ENCODE measurements around the gene SCMH1.

DNA sequence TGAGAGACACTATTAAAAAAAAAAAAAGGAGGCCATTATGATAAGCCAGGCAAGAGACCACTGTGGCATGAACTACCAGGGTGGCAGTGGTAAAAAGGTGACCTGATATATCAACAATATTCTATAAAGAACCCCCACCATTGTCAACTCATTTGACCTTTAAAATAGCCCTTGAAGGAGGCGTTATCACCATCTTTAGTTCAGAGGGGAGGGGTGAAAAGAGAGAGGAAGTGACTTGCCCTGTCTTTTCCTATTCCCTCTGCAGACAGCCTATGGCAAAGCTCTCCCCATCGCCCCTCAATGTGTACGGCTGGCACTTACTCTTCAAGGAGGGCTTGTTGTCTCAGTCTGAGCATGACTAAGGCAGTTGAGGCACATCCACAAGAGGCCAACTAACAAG is 208.8 kb downstream of the SCMH1 start:
- TF ChIP-seq, protein P1, sequence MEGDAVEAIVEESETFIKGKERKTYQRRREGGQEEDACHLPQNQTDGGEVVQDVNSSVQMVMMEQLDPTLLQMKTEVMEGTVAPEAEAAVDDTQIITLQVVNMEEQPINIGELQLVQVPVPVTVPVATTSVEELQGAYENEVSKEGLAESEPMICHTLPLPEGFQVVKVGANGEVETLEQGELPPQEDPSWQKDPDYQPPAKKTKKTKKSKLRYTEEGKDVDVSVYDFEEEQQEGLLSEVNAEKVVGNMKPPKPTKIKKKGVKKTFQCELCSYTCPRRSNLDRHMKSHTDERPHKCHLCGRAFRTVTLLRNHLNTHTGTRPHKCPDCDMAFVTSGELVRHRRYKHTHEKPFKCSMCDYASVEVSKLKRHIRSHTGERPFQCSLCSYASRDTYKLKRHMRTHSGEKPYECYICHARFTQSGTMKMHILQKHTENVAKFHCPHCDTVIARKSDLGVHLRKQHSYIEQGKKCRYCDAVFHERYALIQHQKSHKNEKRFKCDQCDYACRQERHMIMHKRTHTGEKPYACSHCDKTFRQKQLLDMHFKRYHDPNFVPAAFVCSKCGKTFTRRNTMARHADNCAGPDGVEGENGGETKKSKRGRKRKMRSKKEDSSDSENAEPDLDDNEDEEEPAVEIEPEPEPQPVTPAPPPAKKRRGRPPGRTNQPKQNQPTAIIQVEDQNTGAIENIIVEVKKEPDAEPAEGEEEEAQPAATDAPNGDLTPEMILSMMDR (IDR thresholded peaks at IDR 0.05) = no peak
- TF ChIP-seq POLR2A (IDR thresholded peaks at IDR 0.05) = no peak

All from uterus (tissue), 2 donors.